ENCODE data around the gene SLC7A6.
A peak's percentile ranks its signal among the peaks of the same experiment; 100 is the strongest.

The SLC7A6 gene

GRCh38 chr16:68263559-68264127, 683 bp upstream of the SLC7A6 start:
- H3K9me3 ChIP-seq (ENCODE audit: insufficient read depth, low read length), result no peaks in the 10 kb centered on the region
- H4K20me1 ChIP-seq (ENCODE audit: insufficient read depth, low read length), result no peaks in the 10 kb centered on the region
- H3K27ac ChIP-seq (ENCODE audit: low read length), result peak overlapping the region; percentile 59
- peak overlapping the region; percentile 91 for H3K4me3 ChIP-seq (ENCODE audit: low read length)
- peaks cover 46% of the 10 kb centered on the region for H3K79me2 ChIP-seq (ENCODE audit: low read length)
- peak overlapping the region; percentile 88 for H2AFZ ChIP-seq (ENCODE audit: low read depth, low read length)
- H3K4me1 ChIP-seq (ENCODE audit: low read length), result peaks cover 10% of the 10 kb centered on the region; the same call in 1 of the 2 replicates
- H3K36me3 ChIP-seq (replicated peaks; ENCODE audit: low read depth, low read length), result no peaks in the 10 kb centered on the region
- TF ChIP-seq EZH2phosphoT487 (IDR thresholded peaks at IDR 0.05; ENCODE audit: low read depth) (no peak), CTCF (IDR thresholded peaks at IDR 0.05; ENCODE audit: low read depth, low read length) (no peak)
- H3K27me3 ChIP-seq (ENCODE audit: low read depth, low read length), result no peaks in the 10 kb centered on the region
- H3K9ac ChIP-seq (ENCODE audit: low read length), result peak overlapping the region; percentile 84
- H3K4me2 ChIP-seq (ENCODE audit: low read length), result peak overlapping the region; percentile 87

- no peaks in the 10 kb centered on the region for H3K9me3 ChIP-seq (ENCODE audit: insufficient read depth, low read length)
- no peaks in the 10 kb centered on the region for H3K27me3 ChIP-seq (ENCODE audit: low read depth, low read length)
- peak overlapping the region; percentile 52 for H3K27ac ChIP-seq (ENCODE audit: low read length)
- TF ChIP-seq EZH2phosphoT487 (IDR thresholded peaks at IDR 0.05; ENCODE audit: low read depth) (no peak), CTCF (IDR thresholded peaks at IDR 0.05; ENCODE audit: low read depth, low read length) (no peak)
- peaks cover 10% of the 10 kb centered on the region; the same call in 1 of the 2 replicates for H3K4me1 ChIP-seq (ENCODE audit: low read length)
- peaks cover 4% of the 10 kb centered on the region for H3K36me3 ChIP-seq (replicated peaks; ENCODE audit: low read depth, low read length)
- H3K4me3 ChIP-seq (ENCODE audit: low read length), result peak overlapping the region; percentile 91
- peaks cover 63% of the 10 kb centered on the region for H3K79me2 ChIP-seq (ENCODE audit: low read length)
- H4K20me1 ChIP-seq (ENCODE audit: insufficient read depth, low read length), result peaks cover 11% of the 10 kb centered on the region
- H3K9ac ChIP-seq (ENCODE audit: low read length), result peak overlapping the region; percentile 84
- peak overlapping the region; percentile 87 for H3K4me2 ChIP-seq (ENCODE audit: low read length)
- peak overlapping the region; percentile 83; the same call in 1 of the 2 replicates for H2AFZ ChIP-seq (ENCODE audit: low read depth, low read length)
These were observed 973 bp downstream of the SLC7A6 start for GRCh38 chr16:68265078-68265920.

- H3K36me3 ChIP-seq (replicated peaks; ENCODE audit: low read depth, low read length), result peaks cover 4% of the 10 kb centered on the region
- peaks cover 19% of the 10 kb centered on the region for H4K20me1 ChIP-seq (ENCODE audit: insufficient read depth, low read length)
- peaks cover 12% of the 10 kb centered on the region for H3K4me1 ChIP-seq (ENCODE audit: low read length)
- H3K4me3 ChIP-seq (ENCODE audit: low read length), result no peak overlapping the region
- no peak overlapping the region for H3K4me2 ChIP-seq (ENCODE audit: low read length)
- no peak for TF ChIP-seq EZH2phosphoT487 (IDR thresholded peaks at IDR 0.05; ENCODE audit: low read depth)
- no peak for TF ChIP-seq CTCF (IDR thresholded peaks at IDR 0.05; ENCODE audit: low read depth, low read length)
- peaks cover 81% of the 10 kb centered on the region for H3K79me2 ChIP-seq (ENCODE audit: low read length)
- H3K9ac ChIP-seq (ENCODE audit: low read length), result no peak overlapping the region
- no peak overlapping the region for H2AFZ ChIP-seq (ENCODE audit: low read depth, low read length)
- H3K27me3 ChIP-seq (ENCODE audit: low read depth, low read length), result no peaks in the 10 kb centered on the region
- no peaks in the 10 kb centered on the region for H3K9me3 ChIP-seq (ENCODE audit: insufficient read depth, low read length)
- no peak overlapping the region for H3K27ac ChIP-seq (ENCODE audit: low read length)
These were observed 3.5 kb downstream of the SLC7A6 start for GRCh38 chr16:68267612-68268405.

DNA sequence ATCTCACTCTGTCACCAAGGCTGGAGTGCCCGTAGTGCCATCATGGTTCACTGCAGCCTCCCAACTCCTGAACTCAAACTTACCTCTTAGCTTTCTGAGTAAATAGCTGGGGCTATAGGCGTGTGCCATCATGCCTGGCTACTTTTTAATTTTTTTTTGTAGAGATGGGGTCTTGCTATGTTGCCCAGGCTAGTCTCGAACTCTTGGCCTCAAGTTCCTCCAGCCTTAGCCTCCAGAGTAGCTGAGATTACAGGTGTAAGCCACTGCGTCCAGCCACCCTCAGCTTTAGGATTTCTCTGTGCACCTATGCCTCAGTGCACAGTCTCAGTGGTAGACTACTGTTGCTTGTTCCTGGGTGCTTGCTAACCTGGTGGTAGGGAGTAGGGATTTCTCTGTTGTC, 5.5 kb downstream of the SLC7A6 start:
- H3K4me2 ChIP-seq (ENCODE audit: low read length), result no peak overlapping the region
- H3K27ac ChIP-seq (ENCODE audit: low read length), result no peak overlapping the region
- no peak overlapping the region for H3K9ac ChIP-seq (ENCODE audit: low read length)
- H3K9me3 ChIP-seq (ENCODE audit: insufficient read depth, low read length), result no peaks in the 10 kb centered on the region
- no peak overlapping the region for H2AFZ ChIP-seq (ENCODE audit: low read depth, low read length)
- H3K4me3 ChIP-seq (ENCODE audit: low read length), result no peak overlapping the region
- H3K36me3 ChIP-seq (replicated peaks; ENCODE audit: low read depth, low read length), result peaks cover 15% of the 10 kb centered on the region
- H4K20me1 ChIP-seq (ENCODE audit: insufficient read depth, low read length), result peaks cover 20% of the 10 kb centered on the region
- no peaks in the 10 kb centered on the region for H3K27me3 ChIP-seq (ENCODE audit: low read depth, low read length)
- H3K4me1 ChIP-seq (ENCODE audit: low read length), result peaks cover 23% of the 10 kb centered on the region
- peaks cover 85% of the 10 kb centered on the region for H3K79me2 ChIP-seq (ENCODE audit: low read length)
- TF ChIP-seq EZH2phosphoT487 (IDR thresholded peaks at IDR 0.05; ENCODE audit: low read depth), result no peak
- no peak for TF ChIP-seq CTCF (IDR thresholded peaks at IDR 0.05; ENCODE audit: low read depth, low read length)
